AG04449 (cell line): ENCODE data around the gene SORBS1.

ENCODE experiments used
- CTCF ChIA-PET: fragments of 350-600 bp; formaldehyde crosslinking; extraction: SDS; loops from one replicate; lab custom pipeline; 2021; ENCODE audit warnings: antibody characterized with exemption; lab: Yijun Ruan, JAX
- POLR2A ChIA-PET: fragments of 400-600, 350-600 bp; formaldehyde crosslinking; extraction: SDS; loops from one replicate; lab custom pipeline; 2020; ENCODE audit warnings: antibody characterized with exemption, inconsistent platforms; lab: Yijun Ruan, JAX
- DNase-seq: peaks from one replicate; pipeline ENCODE4 v3.0.0-alpha.2; 2010; ENCODE audit warnings: low read depth, low spot score
- H3K4me3 ChIP-seq: 2 replicates; pipeline ENCODE4 v1.5.1; 2011; ENCODE audit warnings: low read depth, mild to moderate bottlenecking, control low read depth, low read length
- CTCF ChIP-seq: IDR thresholded peaks from one replicate; pipeline ENCODE4 v1.5.1; 2011; ENCODE audit warnings: mild to moderate bottlenecking, moderate library complexity, low read length, control low read depth, inconsistent platforms; ENCODE audit not compliant: insufficient read depth; ENCODE audit errors: missing control alignments

SORBS1 gene

GRCh38 chr10:95454940-95455339 is 106.2 kb downstream of the SORBS1 start:
- TF ChIP-seq CTCF, result no peak
- ChIA-PET POLR2A (no interaction called here), CTCF (interaction anchor here (2.3 to 4.5 kb wide), 2 partner anchors 9 to 24 kb away, joined by 10 to 12 read pairs; no protein-coding TSS in a partner anchor)
- H3K4me3 ChIP-seq, result no peak overlapping the region
- DNase-seq, result no peak

DNA sequence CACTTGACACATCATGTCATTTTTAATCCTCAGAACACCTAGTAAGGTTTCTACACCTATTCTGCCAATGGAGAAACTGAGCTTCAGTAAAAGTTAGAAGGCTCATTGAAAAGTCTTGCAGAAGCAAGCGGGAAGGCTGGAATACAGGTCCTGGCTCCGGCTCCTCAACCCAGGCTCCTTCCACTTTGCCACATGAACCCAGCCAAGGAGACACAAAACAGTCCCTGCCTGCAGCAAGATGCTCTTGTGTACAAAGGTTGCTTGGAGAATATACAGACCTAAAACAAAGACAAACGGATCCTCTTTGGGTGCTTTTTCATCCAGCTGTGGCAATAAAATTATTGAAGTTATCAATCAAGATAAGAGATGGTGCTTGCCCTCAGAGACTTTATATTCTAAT is 106.8 kb downstream of the SORBS1 start:
- no peak for DNase-seq
- CTCF ChIA-PET, result interaction anchor here (2.3 to 4.5 kb wide), 2 partner anchors 8 to 23 kb away, joined by 10 to 12 read pairs; no protein-coding TSS in a partner anchor
- POLR2A ChIA-PET, result no interaction called here
- no peak for TF ChIP-seq CTCF
- H3K4me3 ChIP-seq, result no peak overlapping the region

GRCh38 chr10:95451568-95452524 is 109.3 kb downstream of the SORBS1 start:
- no peak for DNase-seq
- no peak overlapping the region for H3K4me3 ChIP-seq
- POLR2A ChIA-PET, result no interaction called here
- no peak for TF ChIP-seq CTCF
- CTCF ChIA-PET, result interaction anchor here (1.0 kb wide), 2 partner anchors 21 to 23 kb away, joined by 3 read pairs; no protein-coding TSS in a partner anchor

DNA sequence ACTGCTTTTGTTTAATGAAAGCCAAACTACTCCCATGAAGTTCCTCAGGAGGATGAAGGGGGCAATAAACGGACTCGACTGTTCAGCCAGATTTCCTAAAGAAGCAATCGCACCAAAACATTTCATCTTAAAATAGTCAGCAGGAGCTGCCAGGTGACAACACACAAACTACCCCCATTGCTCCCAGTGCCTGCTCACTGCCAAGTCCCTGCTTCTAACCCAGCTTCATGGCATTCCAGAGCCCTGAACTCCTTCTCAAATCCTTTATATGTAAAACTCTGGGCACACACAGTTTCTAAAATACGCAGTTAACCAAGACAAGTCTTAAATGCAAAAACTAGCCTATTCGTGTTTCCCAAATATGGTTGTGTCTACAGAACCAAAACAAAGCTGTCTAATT is 110.0 kb downstream of the SORBS1 start:
- ChIA-PET CTCF (interaction anchor here (1.0 to 2.5 kb wide), 2 partner anchors 21 to 22 kb away, joined by 3 to 7 read pairs; no protein-coding TSS in a partner anchor), POLR2A (no interaction called here)
- no peak overlapping the region for H3K4me3 ChIP-seq
- no peak for TF ChIP-seq CTCF
- DNase-seq, result no peak

DNA sequence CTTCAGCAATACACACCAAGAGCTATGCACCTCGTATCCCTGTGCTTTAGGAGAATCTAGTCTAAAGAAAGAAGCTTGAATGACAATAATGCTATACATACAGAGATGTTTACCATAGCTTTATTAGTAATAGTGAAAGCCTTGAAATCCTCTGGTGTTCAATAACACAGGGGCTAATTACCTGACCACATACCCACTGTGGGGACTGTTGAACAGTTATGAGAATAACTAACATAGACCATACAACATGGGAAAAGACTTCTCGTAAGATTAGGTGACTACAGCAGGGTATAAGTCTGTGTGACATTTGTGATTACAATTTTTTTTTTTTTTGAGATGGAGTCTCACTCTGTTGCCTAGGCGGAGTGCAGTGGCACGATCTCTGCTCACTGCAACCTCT is 111.0 kb downstream of the SORBS1 start:
- DNase-seq, result no peak
- no peak overlapping the region for H3K4me3 ChIP-seq
- CTCF ChIA-PET, result interaction anchor here (1.1 to 2.5 kb wide), 3 partner anchors 12 to 20 kb away, joined by 3 to 7 read pairs (median 3); no protein-coding TSS in a partner anchor
- no peak for TF ChIP-seq CTCF
- POLR2A ChIA-PET, result no interaction called here

DNA sequence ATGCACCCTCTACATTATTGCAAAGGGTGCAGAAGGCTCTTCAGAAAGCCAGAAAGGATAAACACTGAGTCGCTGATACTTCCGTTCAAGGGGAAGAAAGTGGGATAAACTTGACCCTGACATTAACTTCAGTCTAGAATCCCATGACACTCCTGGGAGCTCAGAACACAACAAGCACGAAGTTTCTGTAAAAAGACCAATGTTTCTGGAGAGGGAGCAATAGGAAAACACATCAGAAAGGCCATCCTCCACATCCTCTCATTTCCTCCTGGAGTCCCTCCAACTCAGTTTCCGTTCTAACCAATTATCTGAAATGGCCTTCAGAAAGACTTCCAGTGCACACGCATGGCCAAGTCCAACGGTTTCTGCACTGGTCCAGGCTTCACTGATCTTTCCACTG is 113.5 kb downstream of the SORBS1 start:
- ChIA-PET POLR2A (no interaction called here), CTCF (interaction anchor here (0.7 to 11.3 kb wide), 5 partner anchors 9 to 416 kb away, joined by 3 to 166 read pairs (median 3); no protein-coding TSS in a partner anchor)
- DNase-seq, result no peak

More for the DNA sequence above, 113.5 kb downstream of the SORBS1 start:
- no peak overlapping the region for H3K4me3 ChIP-seq
- TF ChIP-seq CTCF, result no peak
